BLaER1 treated with 17β-estradiol and CSF1 and Interleukin-3, amounts not matched to agents 10 nM and 100 nM (cell line): Measurements from ENCODE around the gene TLR6.
A peak's percentile ranks its signal among the peaks of the same experiment; 100 is the strongest.

Experiments
- H3K27ac ChIP-seq, 11 experiments: shearing (Covaris generic); formaldehyde crosslinking; 2 replicates each; pipeline ENCODE4 v1.8.1; 2022
- H3K27me3 ChIP-seq, 11 experiments: shearing (Covaris generic); formaldehyde crosslinking; 2 replicates each; pipeline ENCODE4 v1.8.1; 2022
- H3K36me3 ChIP-seq, 11 experiments: shearing (Covaris generic); formaldehyde crosslinking; 2 replicates each; pipeline ENCODE4 v1.8.1; 2022
- H3K4me1 ChIP-seq, 10 experiments: shearing (Covaris generic); formaldehyde crosslinking; 2 replicates each; pipeline ENCODE4 v1.8.1; 2022
- H3K4me2 ChIP-seq, 11 experiments: shearing (Covaris generic); formaldehyde crosslinking; 2 replicates each; pipeline ENCODE4 v1.8.1; 2022
- H3K4me3 ChIP-seq, 10 experiments: shearing (Covaris generic); formaldehyde crosslinking; 2 replicates each; pipeline ENCODE4 v1.8.1; 2022
- H3K9ac ChIP-seq, 11 experiments: shearing (Covaris generic); formaldehyde crosslinking; 2 replicates each; pipeline ENCODE4 v1.8.1; 2022
- H3K9me3 ChIP-seq, 11 experiments: shearing (Covaris generic); formaldehyde crosslinking; replicated peaks in 1 of 11; 2 replicates each; pipeline ENCODE4 v1.8.1; 2022
- H4K20me1 ChIP-seq, 11 experiments: shearing (Covaris generic); formaldehyde crosslinking; 2 replicates each; pipeline ENCODE4 v1.8.1; 2022
- Cebpa-rat ChIP-seq, 11 experiments: shearing (Covaris generic); IDR thresholded peaks; 2 replicates each; pipeline ENCODE4 v1.8.1; 2022

The TLR6 gene

GRCh38 chr4:38794051-38794450 is 62.6 kb downstream of the TLR6 start:
- H3K27me3 ChIP-seq = no peaks in the 10 kb centered on the region
- peaks cover 39 to 66% (median 57%) of the 10 kb centered on the region in 11 experiments for H3K36me3 ChIP-seq
- H3K9me3 ChIP-seq = peaks cover 49 to 67% (median 61%) of the 10 kb centered on the region in 11 experiments
- H4K20me1 ChIP-seq = no peaks in the 10 kb centered on the region
- H3K9ac ChIP-seq = no peak overlapping the region
- peak overlapping the region in 3 of 11 experiments; percentile 79 to 88 (median 79); a peak in 5 of 22 replicates for H3K4me2 ChIP-seq
- H3K27ac ChIP-seq = peak overlapping the region in 2 of 11 experiments; percentile 24 to 85; a peak in 3 of 22 replicates
- H3K4me3 ChIP-seq = no peak overlapping the region
- H3K4me1 ChIP-seq = peaks cover 18 to 85% (median 36%) of the 10 kb centered on the region in 10 experiments
- TF ChIP-seq Cebpa-rat (IDR thresholded peaks at IDR 0.05) = no peak

- peaks cover 12 to 35% (median 26%) of the 10 kb centered on the region in 11 experiments for H3K36me3 ChIP-seq
- H3K4me2 ChIP-seq = peak overlapping the region; percentile 71 to 88 (median 79)
- peak overlapping the region in 8 of 10 experiments; percentile 8 to 38 (median 22); a peak in 9 of 20 replicates for H3K4me3 ChIP-seq
- no peak for TF ChIP-seq Cebpa-rat (IDR thresholded peaks at IDR 0.05)
- H3K9ac ChIP-seq = peak overlapping the region; percentile 55 to 77 (median 71)
- no peaks in the 10 kb centered on the region for H3K27me3 ChIP-seq
- no peaks in the 10 kb centered on the region for H4K20me1 ChIP-seq
- H3K4me1 ChIP-seq = peaks cover 29 to 98% (median 64%) of the 10 kb centered on the region in 10 experiments
- peaks cover 18 to 45% (median 33%) of the 10 kb centered on the region in 11 experiments for H3K9me3 ChIP-seq
- peak overlapping the region; percentile 69 to 90 (median 87) for H3K27ac ChIP-seq
These were observed 65.6 kb downstream of the TLR6 start for GRCh38 chr4:38791010-38791409.

- H3K9me3 ChIP-seq = peaks cover 0 to 20% (median 12%) of the 10 kb centered on the region in 11 experiments; a peak in 18 of 22 replicates
- no peak overlapping the region for H3K4me3 ChIP-seq
- peaks cover 49 to 97% (median 86%) of the 10 kb centered on the region in 10 experiments for H3K4me1 ChIP-seq
- H3K27me3 ChIP-seq = no peaks in the 10 kb centered on the region
- H3K27ac ChIP-seq = peak overlapping the region in 7 of 11 experiments; percentile 1 to 93 (median 90); a peak in 14 of 22 replicates
- no peak overlapping the region for H3K9ac ChIP-seq
- H3K36me3 ChIP-seq = peaks cover 0 to 11% (median under 1%) of the 10 kb centered on the region in 11 experiments; a peak in 7 of 22 replicates
- H3K4me2 ChIP-seq = peak overlapping the region in 7 of 11 experiments; percentile 22 to 88 (median 49); a peak in 10 of 22 replicates
- no peaks in the 10 kb centered on the region for H4K20me1 ChIP-seq
- TF ChIP-seq Cebpa-rat (IDR thresholded peaks at IDR 0.05) = no peak
These were observed 68.3 kb downstream of the TLR6 start for GRCh38 chr4:38788317-38788716.

- Histone ChIP-seq H3K4me2 (peak overlapping the region in 7 of 11 experiments; percentile 22 to 88 (median 49); a peak in 11 of 22 replicates), H3K36me3 (peaks cover 0 to 11% (median 0%) of the 10 kb centered on the region in 11 experiments; a peak in 4 of 22 replicates), H3K9me3 (peaks cover 0 to 20% (median 12%) of the 10 kb centered on the region in 11 experiments; a peak in 18 of 22 replicates), H3K4me3 (no peak overlapping the region), H3K4me1 (peaks cover 50 to 97% (median 90%) of the 10 kb centered on the region in 10 experiments), H3K9ac (no peak overlapping the region), H4K20me1 (no peaks in the 10 kb centered on the region), H3K27ac (peak overlapping the region in 9 of 11 experiments; percentile 1 to 93 (median 45); a peak in 14 of 22 replicates), H3K27me3 (no peaks in the 10 kb centered on the region)
- TF ChIP-seq Cebpa-rat (IDR thresholded peaks at IDR 0.05) = no peak
These were observed 68.9 kb downstream of the TLR6 start for GRCh38 chr4:38787693-38788092.

- Histone ChIP-seq H3K27me3 (no peaks in the 10 kb centered on the region), H3K9ac (peak overlapping the region; percentile 57 to 78 (median 67); a peak in 21 of 22 replicates), H3K4me1 (peaks cover 55 to 95% (median 90%) of the 10 kb centered on the region in 10 experiments), H3K27ac (peak overlapping the region; percentile 52 to 93 (median 88); a peak in 21 of 22 replicates), H3K4me3 (no peak overlapping the region), H4K20me1 (no peaks in the 10 kb centered on the region), H3K9me3 (peaks cover 0 to 20% (median 12%) of the 10 kb centered on the region in 11 experiments; a peak in 18 of 22 replicates), H3K36me3 (peaks cover 0 to 11% (median 0%) of the 10 kb centered on the region in 11 experiments; a peak in 4 of 22 replicates), H3K4me2 (peak overlapping the region; percentile 59 to 88 (median 71))
- TF ChIP-seq Cebpa-rat (IDR thresholded peaks at IDR 0.05) = peak in 10 of 11 experiments; percentile 15 to 91 (median 77); a peak in 16 of 22 replicates
These were observed 70.7 kb downstream of the TLR6 start for GRCh38 chr4:38785901-38786402.

- Histone ChIP-seq H3K9me3 (peaks cover 0 to 20% (median 12%) of the 10 kb centered on the region in 11 experiments; a peak in 18 of 22 replicates), H3K4me2 (peak overlapping the region; percentile 59 to 88 (median 71)), H3K4me3 (no peak overlapping the region), H3K9ac (peak overlapping the region; percentile 37 to 78 (median 67); a peak in 20 of 22 replicates), H3K36me3 (peaks cover 0 to 9% (median 0%) of the 10 kb centered on the region in 11 experiments; a peak in 4 of 22 replicates), H3K4me1 (peaks cover 52 to 95% (median 87%) of the 10 kb centered on the region in 10 experiments), H4K20me1 (no peaks in the 10 kb centered on the region), H3K27ac (peak overlapping the region; percentile 52 to 93 (median 88); a peak in 21 of 22 replicates), H3K27me3 (no peaks in the 10 kb centered on the region)
- TF ChIP-seq Cebpa-rat (IDR thresholded peaks at IDR 0.05) = no peak
These were observed 71.4 kb downstream of the TLR6 start for GRCh38 chr4:38785041-38785790.

GRCh38 chr4:38784141-38784540 is 72.5 kb downstream of the TLR6 start:
- Histone ChIP-seq H3K4me1 (peaks cover 51 to 84% (median 78%) of the 10 kb centered on the region in 10 experiments), H3K4me3 (no peak overlapping the region), H4K20me1 (no peaks in the 10 kb centered on the region), H3K27ac (peak overlapping the region in 9 of 11 experiments; percentile 23 to 93 (median 89); a peak in 13 of 22 replicates), H3K27me3 (no peaks in the 10 kb centered on the region), H3K36me3 (no peaks in the 10 kb centered on the region), H3K9ac (no peak overlapping the region; a peak in 2 of 22 replicates), H3K4me2 (peak overlapping the region in 9 of 11 experiments; percentile 17 to 88 (median 71); a peak in 12 of 22 replicates), H3K9me3 (peaks cover 0 to 9% (median 2%) of the 10 kb centered on the region in 11 experiments; a peak in 8 of 22 replicates)
- no peak for TF ChIP-seq Cebpa-rat (IDR thresholded peaks at IDR 0.05)

- H3K27ac ChIP-seq = peak overlapping the region in 8 of 11 experiments; percentile 51 to 93 (median 90); a peak in 15 of 22 replicates
These were observed 73.5 kb downstream of the TLR6 start for GRCh38 chr4:38783109-38783460.

More at GRCh38 chr4:38783109-38783460, 73.5 kb downstream of the TLR6 start:
- Histone ChIP-seq H3K4me2 (peak overlapping the region; percentile 38 to 77 (median 68); a peak in 18 of 22 replicates), H3K36me3 (no peaks in the 10 kb centered on the region), H3K9ac (peak overlapping the region in 3 of 11 experiments; percentile 9 to 32 (median 22); a peak in 3 of 22 replicates), H3K9me3 (peaks cover 0 to 3% (median 0%) of the 10 kb centered on the region in 11 experiments; a peak in 2 of 22 replicates), H4K20me1 (no peaks in the 10 kb centered on the region), H3K27me3 (no peaks in the 10 kb centered on the region), H3K4me3 (no peak overlapping the region), H3K4me1 (peaks cover 51 to 74% (median 69%) of the 10 kb centered on the region in 10 experiments)
- TF ChIP-seq Cebpa-rat (IDR thresholded peaks at IDR 0.05) = no peak
